ENCODE measurements around the gene GALNT2. TPM values are rescaled to one million over a fixed set of nuclear protein-coding genes. Genes with fewer than 3 reads are reported as not detected.

Gene GALNT2
- total and polyA plus RNA-seq, 2 of the 4 experiments (the other 2 are of a cell fraction): 50.4 to 189 TPM

GRCh38 chr1:230293390-230293700 lies 226.3 kb downstream of the GALNT2 start:
- Histone ChIP-seq H2BK120ac (ENCODE audit: low read depth, low read length) (no peak overlapping the region), H3K4ac (ENCODE audit: low read depth, low read length) (no peak overlapping the region), H3K4me3 (ENCODE audit: insufficient read depth, low read depth, low read length) (no peak overlapping the region), H3K23ac (ENCODE audit: low read depth, low read length) (no peak overlapping the region), H2BK20ac (ENCODE audit: low read depth, low read length) (no peak overlapping the region), H4K8ac (ENCODE audit: low read depth in 2 of 2, low read length in 2 of 2) (no peak overlapping the region), H3K18ac (ENCODE audit: low read depth, low read length) (no peak overlapping the region), H3K14ac (replicated peaks; ENCODE audit: low read depth, low read length) (no peak overlapping the region), H3K4me2 (ENCODE audit: low read depth, low read length) (no peak overlapping the region), H2BK5ac (ENCODE audit: low read depth, low read length, poor library complexity, severe bottlenecking) (no peak overlapping the region), H3K79me1 (ENCODE audit: low read depth in 1 of 2, low read length in 2 of 2) (no peaks in the 10 kb centered on the region), H2AK5ac (ENCODE audit: low read depth, low read length) (no peak overlapping the region), H2AK9ac (replicated peaks; ENCODE audit: low read depth, low read length, poor library complexity) (no peak overlapping the region), H4K91ac (ENCODE audit: insufficient read depth, low read depth, low read length) (no peak overlapping the region), H3K9ac (ENCODE audit: low read depth, low read length) (no peak overlapping the region), H4K5ac (ENCODE audit: low read depth, low read length) (no peak overlapping the region), H2AFZ (replicated peaks; ENCODE audit: low read length, poor library complexity) (no peak overlapping the region), H3K27ac (ENCODE audit: insufficient read depth, low read length) (no peak overlapping the region), H3K36me3 (ENCODE audit: control insufficient read depth, insufficient read depth, low read length) (no peaks in the 10 kb centered on the region), H3K56ac (ENCODE audit: extremely low read depth, insufficient read depth, low read length) (no peak overlapping the region), H2BK15ac (ENCODE audit: low read depth, low read length) (no peak overlapping the region), H3K27me3 (ENCODE audit: control insufficient read depth, insufficient read depth, low read length) (peaks cover 21% of the 10 kb centered on the region), H3K9me1 (ENCODE audit: insufficient read depth, low read length) (no peaks in the 10 kb centered on the region), H4K20me1 (ENCODE audit: insufficient read depth, low read length) (no peaks in the 10 kb centered on the region), H3K4me1 (ENCODE audit: control insufficient read depth, insufficient read depth, low read length) (no peaks in the 10 kb centered on the region), H3K9me3 (ENCODE audit: control insufficient read depth, insufficient read depth, low read length) (no peaks in the 10 kb centered on the region)
- ChIA-PET CTCF (no interaction called here), POLR2A (ENCODE audit: unreplicated experiment) (no interaction called here)
- intact Hi-C loops (cut with micrococcal nuclease) (no loop called here), in situ Hi-C loops (cut with MboI; ENCODE audit: low sequenced_read_pairs) (no loop called here), dilution Hi-C loops (cut with HindIII; ENCODE audit: low sequenced_read_pairs, unreplicated experiment) (no loop called here)
- WGBS, 2 experiments (ENCODE audit: extremely low coverage in 2 of 2, insufficient read length in 1 of 2): 60% methylated on average over 1 of the region's 7 CpGs; no CpG with 5 or more reads in 1 of the 2 experiments
- no TSS peak for BruUV-seq (replicated peaks)
- no peak for DNase-seq
- no peak for ATAC-seq (ENCODE audit: low read depth)
- TF ChIP-seq CEBPB (IDR thresholded peaks at IDR 0.05; ENCODE audit: low read depth, low read length): no peak
- TF ChIP-seq NFE2L2 (IDR thresholded peaks at IDR 0.05; ENCODE audit: low read depth, low read length): no peak
- TF ChIP-seq CTCF (conservative IDR thresholded peaks at IDR 0.05; ENCODE audit: low read depth, low read length): no peak
- TF ChIP-seq RFX5 (IDR thresholded peaks at IDR 0.05; ENCODE audit: low read depth, low read length): no peak
- TF ChIP-seq MAZ (IDR thresholded peaks at IDR 0.05; ENCODE audit: borderline replicate concordance, low read depth, low read length): no peak
- no peak for TF ChIP-seq FOS (IDR thresholded peaks at IDR 0.05; ENCODE audit: low read depth, low read length)
- TF ChIP-seq RCOR1 (IDR thresholded peaks at IDR 0.05; ENCODE audit: insufficient replicate concordance, low read length): no peak
- TF ChIP-seq CHD1 (IDR thresholded peaks at IDR 0.05; ENCODE audit: low read depth, low read length): no peak
- TF ChIP-seq RAD21 (IDR thresholded peaks at IDR 0.05; ENCODE audit: low read length): no peak
- TF ChIP-seq POLR2A (IDR thresholded peaks at IDR 0.05; ENCODE audit: low read depth, low read length): no peak
- TF ChIP-seq MXI1 (IDR thresholded peaks at IDR 0.05; ENCODE audit: borderline replicate concordance, low read depth, low read length): no peak
- TF ChIP-seq ELK1 (IDR thresholded peaks at IDR 0.05; ENCODE audit: borderline replicate concordance, low read depth, low read length): no peak
- no peak for TF ChIP-seq MAFK (IDR thresholded peaks at IDR 0.05; ENCODE audit: low read depth, low read length)
- no peak for TF ChIP-seq SMC3 (IDR thresholded peaks at IDR 0.05; ENCODE audit: low read depth, low read length)
- TF ChIP-seq USF2 (IDR thresholded peaks at IDR 0.05; ENCODE audit: low read depth, low read length): no peak
- TF ChIP-seq BHLHE40 (IDR thresholded peaks at IDR 0.05; ENCODE audit: low read depth, low read length): no peak

Measured in IMR-90 (cell line).